Measurements from ENCODE around the gene POU2AF1. TPM values are rescaled to one million over a fixed set of nuclear protein-coding genes. Genes with fewer than 3 reads are reported as not detected.
"Not testable (repeated sequence)": the region's sequence is repeated elsewhere in the genome, so short reads cannot be mapped to it uniquely, and the experiment has no call there.

The POU2AF1 gene
- total RNA-seq, 1 donor from 2014 or later: not detected

GRCh38 chr11:111344032-111344431 lies 35.0 kb downstream of the POU2AF1 start:
- DNase-seq: no peak

GRCh38 chr11:111342329-111342728 lies 36.7 kb downstream of the POU2AF1 start:
- no peak for DNase-seq

GRCh38 chr11:111339758-111340388 lies 39.2 kb downstream of the POU2AF1 start:
- DNase-seq: no peak

- DNase-seq: no peak
Observed at GRCh38 chr11:111336582-111337256, 42.4 kb downstream of the POU2AF1 start.

- no peak for DNase-seq
Observed at GRCh38 chr11:111336062-111336461, 43.0 kb downstream of the POU2AF1 start.

GRCh38 chr11:111335549-111335948 lies 43.5 kb downstream of the POU2AF1 start:
- no peak for DNase-seq

- DNase-seq: no peak
Observed at GRCh38 chr11:111334532-111335502, 44.3 kb downstream of the POU2AF1 start.

GRCh38 chr11:111331711-111332479 lies 47.2 kb downstream of the POU2AF1 start:
- DNase-seq: no peak

GRCh38 chr11:111330234-111330893 lies 48.7 kb downstream of the POU2AF1 start:
- no peak for DNase-seq

GRCh38 chr11:111329306-111330204 lies 49.5 kb downstream of the POU2AF1 start:
- no peak for DNase-seq

GRCh38 chr11:111327908-111328624 lies 51.0 kb downstream of the POU2AF1 start:
- no peak for DNase-seq

GRCh38 chr11:111326824-111327223 lies 52.3 kb downstream of the POU2AF1 start:
- no peak for DNase-seq

GRCh38 chr11:111325259-111325658 lies 53.8 kb downstream of the POU2AF1 start:
- DNase-seq: no peak

GRCh38 chr11:111324277-111324720 lies 54.8 kb downstream of the POU2AF1 start:
- DNase-seq: no peak

GRCh38 chr11:111322534-111322933 lies 56.5 kb downstream of the POU2AF1 start:
- no peak for DNase-seq

GRCh38 chr11:111320728-111321568 lies 58.1 kb downstream of the POU2AF1 start:
- no peak for DNase-seq

GRCh38 chr11:111320199-111320598 lies 58.9 kb downstream of the POU2AF1 start:
- not testable (repeated sequence) for DNase-seq

GRCh38 chr11:111319296-111319695 lies 59.8 kb downstream of the POU2AF1 start:
- DNase-seq: no peak

- DNase-seq: no peak
Observed at GRCh38 chr11:111312076-111312475, 67.0 kb downstream of the POU2AF1 start.

Measured in dermis blood vessel endothelial cell (primary cell).